ENCODE measurements around the gene SND1.

The SND1 gene

DNA sequence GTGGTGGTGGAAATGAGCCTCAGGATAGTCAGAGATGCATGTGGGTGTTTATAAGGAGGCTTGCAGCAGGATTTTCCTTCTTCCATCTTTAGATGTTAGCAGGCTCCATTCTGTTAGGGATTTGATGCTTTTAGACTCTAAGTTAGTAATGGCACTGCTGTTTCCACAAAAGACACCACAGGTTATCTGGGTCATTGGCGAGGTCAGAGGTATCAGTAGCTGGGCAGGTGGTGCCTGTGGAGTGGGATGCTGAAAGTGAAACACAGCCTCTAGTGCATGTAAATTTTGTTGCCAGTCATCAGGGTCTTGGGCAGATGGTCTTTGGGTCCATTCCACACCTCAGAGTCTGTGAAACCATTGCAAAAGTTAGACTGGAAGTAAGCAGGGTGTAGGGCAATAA is 33.2 kb upstream of the SND1 start:
- TF ChIP-seq, protein P1, sequence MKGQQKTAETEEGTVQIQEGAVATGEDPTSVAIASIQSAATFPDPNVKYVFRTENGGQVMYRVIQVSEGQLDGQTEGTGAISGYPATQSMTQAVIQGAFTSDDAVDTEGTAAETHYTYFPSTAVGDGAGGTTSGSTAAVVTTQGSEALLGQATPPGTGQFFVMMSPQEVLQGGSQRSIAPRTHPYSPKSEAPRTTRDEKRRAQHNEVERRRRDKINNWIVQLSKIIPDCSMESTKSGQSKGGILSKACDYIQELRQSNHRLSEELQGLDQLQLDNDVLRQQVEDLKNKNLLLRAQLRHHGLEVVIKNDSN (IDR thresholded peaks at IDR 0.05) = no peak
- TF ChIP-seq, protein P2, sequence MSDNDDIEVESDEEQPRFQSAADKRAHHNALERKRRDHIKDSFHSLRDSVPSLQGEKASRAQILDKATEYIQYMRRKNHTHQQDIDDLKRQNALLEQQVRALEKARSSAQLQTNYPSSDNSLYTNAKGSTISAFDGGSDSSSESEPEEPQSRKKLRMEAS (IDR thresholded peaks at IDR 0.05) = no peak
- no peak for TF ChIP-seq NFIC (IDR thresholded peaks at IDR 0.05)

DNA sequence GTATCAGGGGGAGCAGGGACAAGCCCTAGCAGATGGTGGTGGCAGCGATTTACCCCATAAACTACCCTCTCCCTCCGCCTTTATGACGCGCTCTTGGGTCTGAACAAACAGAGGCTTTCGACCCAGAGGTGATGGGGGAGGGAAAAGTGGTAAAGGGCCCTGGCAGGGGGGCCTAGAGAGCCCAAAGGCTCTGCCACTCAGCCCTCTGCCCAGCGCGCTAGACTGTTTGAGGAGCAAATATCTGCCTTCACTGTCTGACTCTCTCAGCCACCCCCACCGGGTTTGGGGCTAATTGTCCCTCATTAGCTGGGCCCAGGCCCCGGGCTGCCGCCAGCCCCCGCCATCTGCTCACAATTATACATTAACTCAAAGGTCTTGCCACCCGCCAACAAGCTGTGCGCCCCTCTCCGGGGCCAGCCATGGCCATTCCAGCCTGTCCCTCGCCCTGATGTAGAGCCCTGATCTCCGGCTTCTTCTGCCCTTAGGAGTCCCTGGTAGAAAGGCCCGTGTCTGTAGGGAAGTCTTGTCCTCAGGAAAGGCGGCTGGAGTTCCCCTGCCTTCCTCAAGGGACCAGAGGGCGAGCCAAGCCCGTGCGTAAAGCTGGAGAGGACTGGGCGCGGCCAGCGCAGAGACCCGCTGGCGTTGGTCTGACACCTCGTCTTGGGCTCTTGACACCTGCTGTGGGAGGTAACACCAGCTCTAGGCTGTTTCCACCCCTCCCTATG is 32.2 kb upstream of the SND1 start:
- TF ChIP-seq RAD21 (IDR thresholded peaks at IDR 0.05; ENCODE audit: low read depth) (no peak), TCF12 (IDR thresholded peaks at IDR 0.05; ENCODE audit: low read depth) (no peak), CREB1 (IDR thresholded peaks at IDR 0.05; ENCODE audit: low read depth) (no peak)
- TF ChIP-seq, protein P2 (IDR thresholded peaks at IDR 0.05) = no peak

DNA sequence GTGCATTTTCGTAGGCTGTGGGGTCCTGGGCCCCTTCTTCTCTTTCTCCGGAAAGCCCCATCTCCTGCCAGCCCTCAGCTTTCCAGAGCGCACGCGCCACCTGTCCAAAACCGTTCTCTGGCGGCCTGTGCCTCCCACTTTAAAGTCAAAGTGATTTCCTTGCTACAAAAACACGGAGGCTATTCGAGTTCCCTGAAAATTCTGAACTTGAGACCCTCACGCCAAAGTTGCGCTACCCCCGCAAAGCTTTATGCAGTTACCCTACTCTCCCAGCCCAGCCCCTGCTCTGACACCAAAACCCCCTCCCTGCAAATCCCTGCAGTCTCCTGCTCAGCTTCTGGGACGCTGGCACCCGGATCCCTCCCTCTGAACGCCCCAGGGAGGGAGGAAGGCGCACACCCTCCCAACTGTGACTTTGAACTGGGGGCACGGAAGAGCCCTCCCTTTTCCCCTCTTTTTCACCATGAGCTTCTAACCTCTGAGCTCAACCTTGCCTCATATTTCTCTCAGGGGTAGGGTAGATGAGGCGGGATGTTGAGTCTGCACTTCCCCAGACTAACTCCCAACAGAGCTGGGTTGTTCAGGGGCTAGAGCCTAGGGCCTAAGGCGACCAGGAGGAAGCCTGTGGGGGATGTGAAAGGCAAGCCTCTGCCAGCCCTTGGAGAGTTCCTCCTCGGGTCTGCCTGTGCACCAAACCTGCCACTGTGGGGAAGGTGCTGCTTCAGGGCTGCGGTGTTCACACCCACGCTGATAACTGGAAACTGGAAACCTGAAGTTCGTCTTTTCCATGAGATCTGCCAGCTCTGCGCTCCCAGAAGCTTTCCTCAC is 31.4 kb upstream of the SND1 start:
- no peak for TF ChIP-seq NFIC (IDR thresholded peaks at IDR 0.05)
- no peak for TF ChIP-seq TAF1 (IDR thresholded peaks at IDR 0.05; ENCODE audit: low read depth)
- no peak for TF ChIP-seq TCF12 (IDR thresholded peaks at IDR 0.05; ENCODE audit: low read depth)
- TF ChIP-seq FOXM1 (IDR thresholded peaks at IDR 0.05; ENCODE audit: borderline replicate concordance, low read depth) = no peak
- TF ChIP-seq, protein P1 (IDR thresholded peaks at IDR 0.05) = no peak

DNA sequence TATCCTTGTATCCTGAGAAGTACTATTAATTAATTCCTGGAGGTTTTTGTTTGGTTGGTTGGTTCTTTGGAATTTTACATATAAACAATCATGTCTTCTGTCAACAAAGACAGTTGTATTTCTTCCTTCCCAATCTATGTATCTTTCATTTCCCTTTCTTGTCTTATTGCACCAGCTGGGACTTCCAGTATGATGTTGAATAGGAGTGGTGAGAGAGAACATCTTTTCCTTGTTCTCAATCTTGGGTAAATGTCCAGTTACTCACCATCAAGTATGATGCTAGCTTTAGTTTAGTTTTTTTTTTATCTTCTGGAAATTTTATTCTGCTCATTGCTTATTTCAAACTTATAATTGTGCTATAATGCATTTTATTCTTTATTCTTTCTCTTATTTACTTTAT is 26.7 kb upstream of the SND1 start:
- TF ChIP-seq NFIC (IDR thresholded peaks at IDR 0.05) = no peak

DNA sequence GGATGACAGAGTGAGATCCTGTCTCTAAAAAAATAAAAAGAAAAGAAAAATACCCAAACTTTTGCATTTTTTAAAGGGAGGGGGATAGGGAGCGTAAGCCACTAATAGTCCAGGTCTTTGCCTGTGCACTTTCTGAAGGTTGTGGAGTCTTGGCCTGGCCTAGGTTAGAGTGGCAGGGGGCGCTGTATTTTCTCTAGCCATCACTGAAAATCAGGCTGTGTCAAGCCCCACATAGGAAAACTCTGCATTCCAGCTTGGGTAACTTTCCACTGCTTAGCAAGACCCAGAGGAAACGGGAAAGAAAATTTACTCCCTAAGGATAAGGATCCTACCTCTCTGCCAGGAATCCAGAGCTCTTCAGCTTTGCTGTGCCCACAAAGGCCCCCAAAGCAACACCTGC is 23.5 kb upstream of the SND1 start:
- TF ChIP-seq TAF1 (IDR thresholded peaks at IDR 0.05; ENCODE audit: low read depth) (no peak), EGR1 (IDR thresholded peaks at IDR 0.05) (no peak), TEAD4 (IDR thresholded peaks at IDR 0.05) (no peak), EP300 (IDR thresholded peaks at IDR 0.05; ENCODE audit: borderline replicate concordance) (no peak), ZBTB7A (IDR thresholded peaks at IDR 0.05; ENCODE audit: low read depth) (no peak), TCF12 (IDR thresholded peaks at IDR 0.05; ENCODE audit: low read depth) (no peak), YY1 (IDR thresholded peaks at IDR 0.05; ENCODE audit: low read depth) (no peak), CREB1 (IDR thresholded peaks at IDR 0.05; ENCODE audit: low read depth) (no peak), CEBPB (IDR thresholded peaks at IDR 0.05) (no peak), FOXM1 (IDR thresholded peaks at IDR 0.05; ENCODE audit: borderline replicate concordance, low read depth) (no peak), RAD21 (IDR thresholded peaks at IDR 0.05; ENCODE audit: low read depth) (no peak), NFIC (IDR thresholded peaks at IDR 0.05) (no peak)
- TF ChIP-seq, protein P3, sequence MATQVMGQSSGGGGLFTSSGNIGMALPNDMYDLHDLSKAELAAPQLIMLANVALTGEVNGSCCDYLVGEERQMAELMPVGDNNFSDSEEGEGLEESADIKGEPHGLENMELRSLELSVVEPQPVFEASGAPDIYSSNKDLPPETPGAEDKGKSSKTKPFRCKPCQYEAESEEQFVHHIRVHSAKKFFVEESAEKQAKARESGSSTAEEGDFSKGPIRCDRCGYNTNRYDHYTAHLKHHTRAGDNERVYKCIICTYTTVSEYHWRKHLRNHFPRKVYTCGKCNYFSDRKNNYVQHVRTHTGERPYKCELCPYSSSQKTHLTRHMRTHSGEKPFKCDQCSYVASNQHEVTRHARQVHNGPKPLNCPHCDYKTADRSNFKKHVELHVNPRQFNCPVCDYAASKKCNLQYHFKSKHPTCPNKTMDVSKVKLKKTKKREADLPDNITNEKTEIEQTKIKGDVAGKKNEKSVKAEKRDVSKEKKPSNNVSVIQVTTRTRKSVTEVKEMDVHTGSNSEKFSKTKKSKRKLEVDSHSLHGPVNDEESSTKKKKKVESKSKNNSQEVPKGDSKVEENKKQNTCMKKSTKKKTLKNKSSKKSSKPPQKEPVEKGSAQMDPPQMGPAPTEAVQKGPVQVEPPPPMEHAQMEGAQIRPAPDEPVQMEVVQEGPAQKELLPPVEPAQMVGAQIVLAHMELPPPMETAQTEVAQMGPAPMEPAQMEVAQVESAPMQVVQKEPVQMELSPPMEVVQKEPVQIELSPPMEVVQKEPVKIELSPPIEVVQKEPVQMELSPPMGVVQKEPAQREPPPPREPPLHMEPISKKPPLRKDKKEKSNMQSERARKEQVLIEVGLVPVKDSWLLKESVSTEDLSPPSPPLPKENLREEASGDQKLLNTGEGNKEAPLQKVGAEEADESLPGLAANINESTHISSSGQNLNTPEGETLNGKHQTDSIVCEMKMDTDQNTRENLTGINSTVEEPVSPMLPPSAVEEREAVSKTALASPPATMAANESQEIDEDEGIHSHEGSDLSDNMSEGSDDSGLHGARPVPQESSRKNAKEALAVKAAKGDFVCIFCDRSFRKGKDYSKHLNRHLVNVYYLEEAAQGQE (IDR thresholded peaks at IDR 0.05; ENCODE audit: low read depth) = no peak
- TF ChIP-seq, protein P1 (IDR thresholded peaks at IDR 0.05) = no peak
- TF ChIP-seq, protein P2 (IDR thresholded peaks at IDR 0.05) = no peak

DNA sequence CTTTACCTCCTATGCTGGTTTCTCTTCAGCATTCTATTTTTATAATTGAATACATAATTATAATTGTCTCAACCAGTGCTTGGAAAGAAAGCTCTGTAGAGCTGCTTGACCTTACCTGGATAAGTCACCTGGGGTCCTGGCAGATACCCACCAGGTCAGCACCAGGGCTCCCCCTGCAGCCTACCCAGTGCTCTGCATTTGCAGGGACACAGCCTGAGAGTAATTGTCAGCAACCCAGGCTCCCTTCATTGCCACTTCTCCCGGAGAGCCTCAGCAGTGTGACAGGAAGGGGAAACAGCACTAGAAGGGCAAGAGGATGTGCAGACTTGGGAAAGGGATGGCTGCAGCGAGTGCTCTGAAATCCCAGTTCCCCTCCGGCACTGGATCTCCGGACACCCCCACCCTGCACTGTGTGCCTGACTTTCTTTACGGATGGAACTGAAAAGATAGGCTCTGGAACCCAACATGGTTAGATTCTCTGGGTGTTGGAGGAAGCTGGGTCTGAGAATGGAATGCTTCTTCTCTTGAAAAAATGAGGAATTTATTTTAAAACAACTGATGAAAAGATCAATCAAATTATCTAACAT is 22.6 kb upstream of the SND1 start:
- TF ChIP-seq RAD21 (IDR thresholded peaks at IDR 0.05; ENCODE audit: low read depth) (peak; percentile 51), CEBPB (IDR thresholded peaks at IDR 0.05) (no peak), ZBTB7A (IDR thresholded peaks at IDR 0.05; ENCODE audit: low read depth) (no peak), EGR1 (IDR thresholded peaks at IDR 0.05) (no peak)

DNA sequence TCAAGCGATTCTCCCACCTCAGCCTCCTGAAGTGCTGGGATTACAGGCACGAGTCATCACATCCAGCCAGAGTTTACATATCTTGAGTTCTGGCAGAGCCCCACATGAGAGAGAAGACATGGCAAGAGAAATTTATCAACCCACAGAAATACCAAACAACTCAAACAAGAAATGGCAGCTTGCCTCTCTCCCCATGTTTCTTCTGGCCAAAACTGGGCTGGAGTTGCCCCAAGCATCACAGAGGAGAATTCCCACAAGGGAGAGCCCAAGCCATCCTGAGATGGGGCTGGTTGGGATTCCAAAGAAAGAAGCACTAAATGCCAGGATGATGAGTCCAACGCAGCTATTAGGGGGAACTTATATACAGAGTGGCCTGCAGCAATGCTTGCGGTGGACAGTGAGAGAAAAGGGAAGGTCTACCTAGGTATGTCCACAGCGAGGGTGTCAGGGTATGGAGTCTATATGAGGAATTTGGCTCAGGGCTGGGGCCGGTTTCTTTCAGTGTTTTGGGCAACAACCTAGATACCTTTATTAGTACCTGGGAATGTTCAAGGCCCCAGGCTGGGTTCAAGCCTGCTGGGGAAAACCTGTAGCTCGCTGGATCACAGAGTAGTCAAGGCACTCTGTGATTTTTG is 19.6 kb upstream of the SND1 start:
- no peak for TF ChIP-seq TAF1 (IDR thresholded peaks at IDR 0.05; ENCODE audit: low read depth)

All from Ishikawa (cell line).